IMR-90 (cell line): ENCODE data around the gene SULT1B1. TPM values are rescaled to one million over a fixed set of nuclear protein-coding genes. Genes with fewer than 3 reads are reported as not detected.

Source experiments
- ATAC-seq: fragments of 200-7000 bp; cut with Tn5 transposase; 2 replicates; pipeline ENCODE4 v1.9.1; 2020; ENCODE audit warnings: low read depth, mild to moderate bottlenecking, moderate library complexity
- BruUV-seq: library from RNA; stranded (reverse); fragments of 400-500 nt; replicated peaks from 2 replicates; lab custom pipeline; 2021; lab: Mats Ljungman, UMichigan
- CTCF ChIA-PET: fragments of 300-600 bp; formaldehyde crosslinking; extraction: SDS; loops from one replicate; lab custom pipeline; 2021; ENCODE audit warnings: antibody characterized with exemption; lab: Yijun Ruan, JAX
- POLR2A ChIA-PET: fragments of 300-600 bp; sonication (Branson Sonifier 250); formaldehyde crosslinking; loops from one replicate; lab custom pipeline; 2022; ENCODE audit warnings: antibody characterized with exemption; ENCODE audit not compliant: unreplicated experiment; lab: Charles Lee
- DNase-seq: peaks from one replicate; pipeline ENCODE4 v3.0.0; 2013
- H2AFZ ChIP-seq: replicated peaks from 2 replicates; pipeline ENCODE3; 2013; ENCODE audit warnings: low read length, mild to moderate bottlenecking; ENCODE audit not compliant: poor library complexity
- H2AK5ac ChIP-seq: 2 replicates; pipeline ENCODE4 v1.6.1; 2013; ENCODE audit warnings: low read depth, low read length, inconsistent platforms
- H2AK9ac ChIP-seq: replicated peaks from 2 replicates; pipeline ENCODE3; 2013; ENCODE audit warnings: mild to moderate bottlenecking, low read depth, low read length, moderate library complexity; ENCODE audit not compliant: poor library complexity
- H2BK120ac ChIP-seq: 2 replicates; pipeline ENCODE4 v1.6.1; 2013; ENCODE audit warnings: low read depth, low read length, inconsistent platforms
- H2BK15ac ChIP-seq: 3 replicates; pipeline ENCODE4 v1.6.1; 2013; ENCODE audit warnings: low read depth, low read length, inconsistent platforms
- H2BK20ac ChIP-seq: 2 replicates; pipeline ENCODE4 v1.6.1; 2013; ENCODE audit warnings: low read depth, mild to moderate bottlenecking, inconsistent platforms, low read length, moderate library complexity
- H2BK5ac ChIP-seq: 2 replicates; pipeline ENCODE4 v1.6.1; 2013; ENCODE audit warnings: mild to moderate bottlenecking, low read depth, low read length, inconsistent platforms; ENCODE audit not compliant: poor library complexity, severe bottlenecking
- H3K14ac ChIP-seq: replicated peaks from 2 replicates; pipeline ENCODE4 v1.6.1; 2013; ENCODE audit warnings: low read depth, low read length, inconsistent platforms
- H3K18ac ChIP-seq: 2 replicates; pipeline ENCODE4 v1.6.1; 2013; ENCODE audit warnings: low read depth, low read length, control low read depth
- H3K23ac ChIP-seq: 2 replicates; pipeline ENCODE4 v1.6.1; 2013; ENCODE audit warnings: low read depth, low read length, inconsistent platforms
- H3K27ac ChIP-seq: 2 replicates; pipeline ENCODE4 v1.5.1; 2013; ENCODE audit warnings: mild to moderate bottlenecking, control low read depth, low read length; ENCODE audit not compliant: insufficient read depth
- H3K27me3 ChIP-seq: 2 replicates; pipeline ENCODE4 v1.6.1; 2013; ENCODE audit warnings: low read length; ENCODE audit not compliant: control insufficient read depth, insufficient read depth
- H3K36me3 ChIP-seq: 2 replicates; pipeline ENCODE4 v1.6.1; 2013; ENCODE audit warnings: low read length, mixed read lengths; ENCODE audit not compliant: control insufficient read depth, insufficient read depth
- H3K4ac ChIP-seq: 2 replicates; pipeline ENCODE4 v1.6.1; 2013; ENCODE audit warnings: low read depth, low read length, inconsistent platforms
- H3K4me1 ChIP-seq: 2 replicates; pipeline ENCODE4 v1.6.1; 2013; ENCODE audit warnings: low read length, mixed read lengths; ENCODE audit not compliant: control insufficient read depth, insufficient read depth
- H3K4me2 ChIP-seq: 2 replicates; pipeline ENCODE4 v1.6.1; 2013; ENCODE audit warnings: low read depth, mild to moderate bottlenecking, control low read depth, low read length, moderate library complexity
- H3K4me3 ChIP-seq: 2 replicates; pipeline ENCODE4 v1.5.1; 2013; ENCODE audit warnings: low read depth, mild to moderate bottlenecking, control low read depth, low read length, moderate library complexity; ENCODE audit not compliant: insufficient read depth
- H3K56ac ChIP-seq: 2 replicates; pipeline ENCODE4 v1.6.1; 2013; ENCODE audit warnings: low read length, inconsistent platforms; ENCODE audit not compliant: insufficient read depth; ENCODE audit errors: extremely low read depth
- H3K79me1 ChIP-seq, 2 experiments: 2 replicates each; pipeline ENCODE4 v1.6.1; 2013; ENCODE audit warnings: low read length in 2 of 2, inconsistent platforms in 1 of 2, low read depth in 1 of 2
- H3K9ac ChIP-seq: 2 replicates; pipeline ENCODE4 v1.6.1; 2013; ENCODE audit warnings: low read depth, low read length, control low read depth
- H3K9me1 ChIP-seq: 2 replicates; pipeline ENCODE4 v1.6.1; 2013; ENCODE audit warnings: low read length, inconsistent platforms; ENCODE audit not compliant: insufficient read depth
- H3K9me3 ChIP-seq: 2 replicates; pipeline ENCODE4 v1.6.1; 2013; ENCODE audit warnings: low read length; ENCODE audit not compliant: control insufficient read depth, insufficient read depth
- H4K20me1 ChIP-seq: 2 replicates; pipeline ENCODE4 v1.6.1; 2013; ENCODE audit warnings: low read length, inconsistent platforms; ENCODE audit not compliant: insufficient read depth
- H4K5ac ChIP-seq: 2 replicates; pipeline ENCODE4 v1.6.1; 2013; ENCODE audit warnings: mild to moderate bottlenecking, low read depth, low read length, control low read depth
- H4K8ac ChIP-seq, 2 experiments: 2 replicates each; pipeline ENCODE4 v1.6.1; 2013; ENCODE audit warnings: low read depth in 2 of 2, low read length in 2 of 2, control low read depth in 1 of 2, inconsistent platforms in 1 of 2
- H4K91ac ChIP-seq: 2 replicates; pipeline ENCODE4 v1.6.1; 2013; ENCODE audit warnings: low read depth, low read length, inconsistent platforms; ENCODE audit not compliant: insufficient read depth
- BHLHE40 ChIP-seq: fragments of 150-350 bp; IDR thresholded peaks from 2 replicates; pipeline ENCODE4 v1.6.1; 2016; ENCODE audit warnings: mild to moderate bottlenecking, low read depth, low read length
- CHD1 ChIP-seq: IDR thresholded peaks from 2 replicates; pipeline ENCODE4 v1.6.1; 2012; ENCODE audit warnings: low read depth, low read length, improper control_type of control experiment
- ELK1 ChIP-seq: fragments of 150-350 bp; IDR thresholded peaks from 2 replicates; pipeline ENCODE4 v1.6.1; 2016; ENCODE audit warnings: low read depth, mild to moderate bottlenecking, low read length, moderate library complexity, borderline replicate concordance
- FOS ChIP-seq: fragments of 150-350 bp; IDR thresholded peaks from 2 replicates; pipeline ENCODE4 v1.6.1; 2016; ENCODE audit warnings: low read depth, low read length
- MAFK ChIP-seq: IDR thresholded peaks from 2 replicates; pipeline ENCODE4 v1.6.1; 2012; ENCODE audit warnings: low read depth, low read length, improper control_type of control experiment
- MAZ ChIP-seq: IDR thresholded peaks from 2 replicates; pipeline ENCODE4 v1.6.1; 2012; ENCODE audit warnings: low read depth, mild to moderate bottlenecking, low read length, improper control_type of control experiment, moderate library complexity, borderline replicate concordance
- MXI1 ChIP-seq: IDR thresholded peaks from 2 replicates; pipeline ENCODE4 v1.6.1; 2012; ENCODE audit warnings: low read depth, mild to moderate bottlenecking, low read length, moderate library complexity, borderline replicate concordance
- NFE2L2 ChIP-seq: fragments of 150-350 bp; IDR thresholded peaks from 2 replicates; pipeline ENCODE4 v1.6.1; 2016; ENCODE audit warnings: low read depth, mild to moderate bottlenecking, low read length
- POLR2A ChIP-seq: IDR thresholded peaks from 2 replicates; pipeline ENCODE4 v1.6.1; 2012; ENCODE audit warnings: mild to moderate bottlenecking, low read depth, low read length
- RCOR1 ChIP-seq: IDR thresholded peaks from 2 replicates; pipeline ENCODE4 v1.6.1; 2012; ENCODE audit warnings: mild to moderate bottlenecking, low read length, improper control_type of control experiment; ENCODE audit not compliant: insufficient replicate concordance
- RFX5 ChIP-seq: IDR thresholded peaks from 2 replicates; pipeline ENCODE4 v1.8.0; 2012; ENCODE audit warnings: low read depth, mild to moderate bottlenecking, low read length, moderate library complexity
- SMC3 ChIP-seq: fragments of 150-350 bp; IDR thresholded peaks from 2 replicates; pipeline ENCODE4 v1.6.1; 2016; ENCODE audit warnings: low read depth, mild to moderate bottlenecking, antibody characterized with exemption, low read length, moderate library complexity
- USF2 ChIP-seq: fragments of 150-350 bp; IDR thresholded peaks from 2 replicates; pipeline ENCODE4 v1.6.1; 2017; ENCODE audit warnings: mild to moderate bottlenecking, antibody characterized with exemption, low read length, low read depth
- WGBS, 2 experiments: methylation state at CpG; one replicate each; pipeline versions ENCODE4 v1.1.5 to v1.1.7; 2013; ENCODE audit warnings: missing lambda C conversion rate in 2 of 2; ENCODE audit not compliant: insufficient read length in 1 of 2; ENCODE audit errors: extremely low coverage in 2 of 2; 5-methylcytosine and 5-hydroxymethylcytosine counted together
- dilution Hi-C: fragments of 300-500 bp; cut with HindIII; formaldehyde crosslinking; loops from one replicate; pipeline ENCODE4 v1.14.3; 2018; ENCODE audit warnings: low sequenced_read_pairs; ENCODE audit not compliant: unreplicated experiment
- in situ Hi-C: fragments of 300-500 bp; cut with MboI; formaldehyde crosslinking; loops from 3 replicates; pipeline ENCODE4 v1.14.3; 2019; ENCODE audit warnings: low sequenced_read_pairs, inconsistent platforms, mixed read lengths
- intact Hi-C: fragments of 100-400 bp; cut with micrococcal nuclease; formaldehyde crosslinking; loops from 2 replicates; pipeline ENCODE4 v1.10.0; 2022
- polyA plus RNA-seq, 3 experiments: library from polyadenylated mRNA; depleted of rRNA; stranded (reverse); fragments of >200 nt; gene quantifications; 2 replicates each; pipeline ENCODE4 v1.2.3, GENCODE V29; 2012; ENCODE audit warnings: low replicate concordance in 1 of 3
- total RNA-seq: library from RNA; depleted of rRNA; stranded (reverse); fragments of >200 nt; gene quantifications from 2 replicates; pipeline ENCODE4 v1.2.3, GENCODE V29; 2012

SULT1B1 gene
- total and polyA plus RNA-seq, 2 of the 4 experiments (the other 2 are of a cell fraction): 0.05 to 0.18 TPM

GRCh38 chr4:69776696-69777095 lies 16.3 kb upstream of the SULT1B1 start:
- TF ChIP-seq USF2 (no peak), FOS (no peak), RFX5 (no peak), BHLHE40 (no peak), MXI1 (no peak), SMC3 (no peak), POLR2A (no peak), CHD1 (no peak), RCOR1 (no peak), MAZ (no peak), NFE2L2 (no peak), ELK1 (no peak), MAFK (no peak)
- no peaks in the 10 kb centered on the region for H3K9me1 ChIP-seq
- H3K9me3 ChIP-seq: no peaks in the 10 kb centered on the region
- H3K14ac ChIP-seq: no peak overlapping the region
- no peak overlapping the region for H3K4me3 ChIP-seq
- intact Hi-C loops: no loop called here
- H2BK20ac ChIP-seq: no peak overlapping the region
- POLR2A ChIA-PET: no interaction called here
- no peak overlapping the region for H3K9ac ChIP-seq
- DNase-seq: no peak
- no peak overlapping the region for H3K18ac ChIP-seq
- H3K23ac ChIP-seq: no peak overlapping the region
- H4K8ac ChIP-seq: no peak overlapping the region
- H4K91ac ChIP-seq: no peak overlapping the region
- no peak overlapping the region for H2BK5ac ChIP-seq
- no peak overlapping the region for H4K5ac ChIP-seq
- H3K4me1 ChIP-seq: no peaks in the 10 kb centered on the region
- ATAC-seq: no peak
- no peak overlapping the region for H2AK5ac ChIP-seq
- in situ Hi-C loops: no loop called here
- H2AFZ ChIP-seq: no peak overlapping the region
- H2AK9ac ChIP-seq: no peak overlapping the region
- no peaks in the 10 kb centered on the region for H3K79me1 ChIP-seq
- H3K4ac ChIP-seq: no peak overlapping the region
- CTCF ChIA-PET: no interaction called here
- dilution Hi-C loops: no loop called here
- no TSS peak for BruUV-seq
- no peak overlapping the region for H2BK15ac ChIP-seq
- no peak overlapping the region for H3K27ac ChIP-seq
- no peaks in the 10 kb centered on the region for H3K36me3 ChIP-seq
- H3K56ac ChIP-seq: no peak overlapping the region
- no peaks in the 10 kb centered on the region for H3K27me3 ChIP-seq
- H4K20me1 ChIP-seq: no peaks in the 10 kb centered on the region
- H3K4me2 ChIP-seq: no peak overlapping the region
- no CpG with 5 or more reads among the region's 3 CpGs for WGBS, 2 experiments
- H2BK120ac ChIP-seq: no peak overlapping the region
